8988T (cell line): ENCODE measurements around the gene LSM4.
"Not testable (repeated sequence)": the region's sequence is repeated elsewhere in the genome, so short reads cannot be mapped to it uniquely, and the experiment has no call there.

Source experiments
- DNase-seq: peaks from one replicate; pipeline ENCODE4 v3.0.0; 2011

The LSM4 gene

GRCh38 chr19:18322759-18323460 lies at the start of gene LSM4:
LSM4 (minus strand) TSS chr19:18323076; CDS start chr19:18323020, 56 bp downstream.
- DNase-seq: peak; percentile 96

- no peak for DNase-seq
These were observed 45.8 kb upstream of the LSM4 start for GRCh38 chr19:18368504-18369222.

- no peak for DNase-seq
These were observed 43.2 kb upstream of the LSM4 start for GRCh38 chr19:18366021-18366435.

- DNase-seq: peak; percentile 65
These were observed 42.1 kb upstream of the LSM4 start for GRCh38 chr19:18364826-18365528.

GRCh38 chr19:18364277-18364825 lies 41.5 kb upstream of the LSM4 start:
- DNase-seq: not testable (repeated sequence)

- DNase-seq: no peak
These were observed 40.9 kb upstream of the LSM4 start for GRCh38 chr19:18363787-18364186.

DNA sequence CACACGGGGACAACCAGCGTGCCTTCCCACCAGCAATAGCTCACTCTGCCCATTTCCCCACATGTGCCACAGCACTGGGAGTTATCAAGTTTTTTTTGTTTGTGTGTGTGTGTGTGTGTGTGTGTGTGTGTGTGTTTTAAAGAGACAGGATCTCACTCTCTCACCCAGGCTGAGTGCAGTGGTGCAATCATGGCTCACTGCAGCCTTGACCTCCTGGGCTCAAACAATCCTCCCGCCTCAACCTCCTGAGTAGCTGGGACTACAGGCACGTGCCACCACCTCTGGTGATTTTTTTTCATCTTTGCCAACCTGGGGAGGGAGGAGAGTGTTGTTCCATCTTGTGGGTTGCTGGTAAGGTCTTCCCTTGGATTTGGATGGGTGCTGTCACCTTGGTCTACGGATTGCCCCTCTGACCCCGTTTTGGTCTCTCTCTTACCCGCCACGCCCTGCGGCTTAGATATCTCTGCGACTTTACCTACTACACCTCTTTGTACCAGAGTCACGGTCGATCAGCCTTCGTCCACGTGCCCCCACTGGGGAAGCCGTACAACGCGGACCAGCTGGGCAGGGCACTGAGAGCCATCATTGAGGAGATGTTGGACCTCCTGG lies 40.2 kb upstream of the LSM4 start:
- no peak for DNase-seq

DNA sequence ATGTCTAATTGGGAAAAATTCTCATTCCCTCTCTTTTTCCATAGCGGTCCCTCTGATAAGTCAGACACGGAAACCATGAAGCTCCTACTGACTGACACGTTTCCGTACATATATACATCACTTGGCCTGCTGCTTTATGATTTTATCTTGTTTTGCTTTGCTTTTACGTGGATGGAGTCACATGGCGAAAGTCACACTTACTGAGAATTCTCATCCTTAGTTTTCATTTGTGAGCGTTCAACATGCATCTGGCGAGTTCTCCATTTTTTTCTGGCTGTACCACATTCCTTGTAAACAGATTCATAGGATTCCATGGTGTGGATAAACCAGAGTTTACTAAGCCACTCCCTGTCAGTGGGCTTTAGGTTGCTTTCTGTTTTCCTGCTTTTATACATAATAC lies 38.8 kb upstream of the LSM4 start:
- no peak for DNase-seq

GRCh38 chr19:18357041-18357440 lies 34.2 kb upstream of the LSM4 start:
- no peak for DNase-seq

GRCh38 chr19:18354743-18355142 lies 31.9 kb upstream of the LSM4 start:
- DNase-seq: not testable (repeated sequence)

- DNase-seq: no peak
These were observed 30.6 kb upstream of the LSM4 start for GRCh38 chr19:18353378-18354005.

GRCh38 chr19:18351544-18351943 lies 28.7 kb upstream of the LSM4 start:
- DNase-seq: no peak

DNA sequence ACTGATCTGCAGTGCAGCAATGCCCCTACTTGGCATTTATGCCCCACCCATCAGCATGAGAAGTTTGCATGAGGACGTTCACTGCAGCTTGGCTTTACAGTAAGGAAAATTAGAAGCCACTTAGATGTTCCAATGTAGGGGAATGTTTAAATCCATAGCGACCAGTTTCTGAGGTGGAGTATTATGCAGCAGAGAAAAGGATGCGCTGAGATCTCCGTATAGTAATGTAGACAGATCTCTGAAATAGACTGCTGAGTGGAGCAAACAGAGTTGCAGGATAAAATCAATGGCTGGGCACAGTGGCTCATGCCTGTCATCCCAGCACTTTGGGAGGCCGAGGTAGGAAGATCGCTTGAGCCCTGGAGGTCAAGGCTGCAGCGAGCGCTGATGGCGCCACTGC lies 27.6 kb upstream of the LSM4 start:
- DNase-seq: no peak

DNA sequence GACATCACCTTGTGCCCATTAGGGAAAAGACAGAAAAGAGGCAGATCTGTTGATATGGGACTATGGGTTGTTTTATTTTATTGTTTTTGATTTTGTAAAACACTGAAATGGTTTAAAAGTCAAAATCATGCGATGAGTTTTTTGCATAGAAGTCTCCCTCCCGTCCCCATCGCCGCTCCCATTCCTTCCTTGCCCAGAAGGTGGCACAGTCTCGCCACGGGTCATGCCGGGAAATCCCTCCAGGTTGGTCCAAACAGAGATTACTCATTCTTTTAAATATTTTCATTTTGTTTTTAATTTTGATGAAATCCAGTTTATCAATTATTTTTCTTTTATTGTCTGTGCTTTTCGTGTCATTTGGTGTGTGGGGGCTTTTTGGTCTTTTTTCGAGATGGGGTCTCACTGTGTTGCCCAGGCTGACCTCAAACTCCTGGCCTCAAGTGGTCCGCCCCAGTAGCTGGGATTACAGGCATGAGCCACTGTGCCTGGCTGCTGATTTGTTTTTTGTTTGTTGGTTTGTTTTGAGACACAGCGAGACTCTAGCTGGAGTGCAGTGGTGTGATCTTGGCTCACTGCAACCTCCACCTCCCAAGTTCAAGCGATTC lies 26.8 kb upstream of the LSM4 start:
- DNase-seq: peak; percentile 79

DNA sequence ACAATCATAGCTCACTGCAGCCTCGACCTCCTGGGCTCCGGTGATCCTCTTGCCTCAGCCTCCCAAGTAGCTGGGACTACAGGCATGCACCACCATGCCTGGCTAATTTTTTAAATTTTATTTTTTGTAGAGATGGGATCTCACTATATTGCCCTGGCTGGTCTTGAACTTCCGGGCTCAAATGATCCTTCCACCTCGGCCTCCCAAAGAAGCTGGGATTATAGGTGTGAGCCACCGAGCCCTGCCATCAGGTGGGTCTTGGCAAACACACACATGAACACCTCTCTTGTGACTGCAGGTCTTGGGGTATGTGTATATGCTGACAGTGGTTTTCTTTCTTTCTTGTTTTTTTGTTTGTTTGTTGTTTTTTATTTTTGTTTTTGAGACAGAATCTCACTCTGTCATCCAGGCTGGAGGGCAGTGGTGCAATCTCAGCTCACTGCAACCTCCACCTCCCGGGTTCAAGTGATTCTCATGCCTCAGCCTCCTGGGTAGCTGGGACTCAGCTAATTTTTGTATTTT lies 26.0 kb upstream of the LSM4 start:
- DNase-seq: not testable (repeated sequence)

GRCh38 chr19:18348171-18348570 lies 25.3 kb upstream of the LSM4 start:
- DNase-seq: no peak

DNA sequence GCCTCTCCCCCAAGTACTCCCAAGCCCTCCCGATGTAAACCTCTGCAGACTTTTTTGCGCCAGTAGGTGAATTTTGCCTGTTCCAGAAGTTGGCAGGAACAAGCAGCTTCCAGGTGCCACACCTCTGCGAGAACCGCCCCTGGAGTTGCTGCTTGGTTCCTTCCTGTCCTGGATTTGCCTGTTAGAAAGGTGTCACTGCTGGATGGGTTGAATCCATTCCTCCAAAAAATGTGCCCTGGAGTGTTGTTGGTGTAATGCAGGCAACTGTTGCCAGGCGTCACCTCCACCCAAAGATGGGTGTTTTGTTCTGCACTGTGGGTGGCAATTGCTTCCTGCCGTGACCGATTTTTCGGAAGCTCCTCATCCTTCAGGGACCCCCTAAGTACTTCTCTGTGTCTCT lies 23.2 kb upstream of the LSM4 start:
- no peak for DNase-seq

DNA sequence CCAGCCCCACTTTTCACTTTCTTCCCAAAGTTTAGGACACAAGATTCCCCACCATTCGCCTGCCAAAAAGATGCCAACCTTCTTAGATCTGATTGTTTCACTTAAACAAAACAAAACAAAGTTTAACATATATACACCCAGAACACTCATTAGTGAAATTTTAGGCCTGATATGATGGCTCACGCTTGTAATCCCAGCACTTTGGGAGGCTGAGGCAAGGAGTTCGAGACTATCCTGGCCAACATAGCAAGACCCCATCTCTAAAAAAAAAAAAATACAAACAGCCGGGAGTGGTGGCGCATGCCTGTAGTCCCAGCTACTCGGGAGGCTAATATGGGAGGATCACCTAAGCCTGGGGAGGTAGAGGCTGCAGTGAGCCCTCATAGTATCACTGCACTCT lies 22.4 kb upstream of the LSM4 start:
- DNase-seq: no peak

- DNase-seq: no peak
These were observed 21.7 kb upstream of the LSM4 start for GRCh38 chr19:18344582-18344950.

GRCh38 chr19:18342090-18342632 lies 19.3 kb upstream of the LSM4 start:
- DNase-seq: no peak

- DNase-seq: peak; percentile 61
These were observed 18.4 kb upstream of the LSM4 start for GRCh38 chr19:18340990-18341868.
